Stimulated activated CD4-positive, alpha-beta T cell treated with anti-CD3 and anti-CD28 coated beads, Interleukin-4, amount 100 ng/mL, for 48 hours (primary cell): ENCODE results near the gene NAV3.

Experiments used
- DNase-seq, 2 donors: peaks; one replicate each; pipeline ENCODE4 v3.0.0-alpha.2; 2020; ENCODE audit warnings: low read depth in 2 of 2

Gene NAV3

DNA sequence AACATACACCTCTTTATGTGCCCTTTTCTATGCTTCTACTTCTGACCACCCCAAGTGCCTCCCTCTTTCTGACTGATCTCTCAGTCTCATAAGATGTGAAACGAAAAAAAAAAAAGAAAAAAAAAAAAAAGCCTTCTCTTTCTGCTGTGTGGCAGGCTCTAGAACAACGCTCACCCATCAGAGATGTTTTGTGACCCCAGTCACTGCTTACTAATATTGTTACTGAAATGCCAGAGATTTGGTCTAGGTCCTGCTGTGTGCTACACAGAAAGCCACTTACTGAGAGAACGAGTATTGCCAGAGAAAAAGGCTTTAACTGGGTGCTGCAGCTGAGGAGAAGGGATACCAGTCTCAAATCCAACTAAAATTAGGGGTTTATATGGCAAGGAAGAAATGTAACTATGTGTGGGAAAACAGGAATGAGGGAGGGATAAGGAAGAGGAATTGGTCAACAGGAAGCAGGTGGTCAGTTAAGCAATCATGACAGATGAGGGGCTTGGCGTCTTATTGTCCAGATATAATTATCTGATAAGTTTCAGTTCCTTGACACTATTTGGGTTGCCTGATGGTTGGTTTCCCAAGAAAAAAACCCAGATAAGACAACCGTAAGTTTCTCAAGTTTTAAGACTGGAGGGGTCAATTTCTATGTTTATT is 149.0 kb downstream of the NAV3 start:
- no peak for DNase-seq

- no peak for DNase-seq
These were observed 150.1 kb downstream of the NAV3 start for GRCh38 chr12:77980782-77981181.

- DNase-seq, result no peak
These were observed 153.2 kb downstream of the NAV3 start for GRCh38 chr12:77983859-77984258.

GRCh38 chr12:77992760-77993159 is 162.1 kb downstream of the NAV3 start:
- no peak for DNase-seq

DNA sequence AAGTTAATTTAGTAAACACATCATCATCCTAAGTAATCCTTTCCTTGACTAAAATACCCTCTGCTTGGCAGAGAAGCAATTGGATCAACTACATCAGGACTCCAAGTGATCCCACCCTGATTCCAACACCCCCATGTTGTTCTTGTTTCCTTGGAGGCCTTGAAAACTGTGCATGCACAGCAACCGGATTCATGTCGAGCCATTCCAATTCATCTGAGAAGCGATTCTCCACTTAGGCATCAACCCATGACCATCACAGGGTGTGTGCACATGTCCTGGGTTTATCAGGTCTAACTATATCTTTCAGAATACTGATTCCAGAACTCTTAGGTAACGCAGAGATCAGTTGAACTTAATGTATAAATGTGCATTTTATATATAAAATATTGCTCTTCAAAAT is 163.0 kb downstream of the NAV3 start:
- DNase-seq, result no peak

DNA sequence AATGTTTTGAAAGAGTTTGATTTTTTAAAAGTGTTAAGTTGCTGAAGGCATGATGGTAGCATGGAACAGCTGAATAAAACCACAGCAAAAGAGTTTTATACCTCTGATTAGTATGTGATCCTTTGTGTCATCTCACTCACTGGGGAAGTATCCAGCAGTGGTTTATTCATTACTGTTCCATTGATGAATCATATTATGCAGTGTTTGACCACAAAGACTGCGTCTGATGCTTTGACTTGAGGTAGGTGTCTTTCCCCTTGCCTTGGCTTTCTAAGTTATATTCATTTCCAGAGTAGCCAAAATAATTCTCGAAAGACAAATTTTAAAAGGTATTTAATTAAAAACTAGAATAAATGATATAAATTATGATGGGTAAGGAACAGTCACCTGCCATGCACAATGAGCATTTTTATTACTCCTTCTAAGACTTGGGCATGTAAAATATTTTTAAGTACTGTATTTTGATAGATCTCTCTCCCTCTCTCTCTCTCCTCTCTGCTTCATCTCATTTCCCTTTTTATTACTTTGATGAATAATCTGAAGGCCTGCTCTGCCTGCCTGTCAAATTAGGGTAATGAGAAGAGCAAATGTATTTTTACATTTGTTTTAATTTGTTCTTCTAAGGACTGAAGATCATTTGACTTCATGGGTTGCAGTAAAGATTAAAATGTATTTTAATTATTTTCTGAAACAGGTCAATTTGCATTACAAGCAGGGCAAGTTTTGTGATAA is 164.9 kb downstream of the NAV3 start:
- no peak for DNase-seq

GRCh38 chr12:77996670-77997069 is 166.0 kb downstream of the NAV3 start:
- no peak for DNase-seq

DNA sequence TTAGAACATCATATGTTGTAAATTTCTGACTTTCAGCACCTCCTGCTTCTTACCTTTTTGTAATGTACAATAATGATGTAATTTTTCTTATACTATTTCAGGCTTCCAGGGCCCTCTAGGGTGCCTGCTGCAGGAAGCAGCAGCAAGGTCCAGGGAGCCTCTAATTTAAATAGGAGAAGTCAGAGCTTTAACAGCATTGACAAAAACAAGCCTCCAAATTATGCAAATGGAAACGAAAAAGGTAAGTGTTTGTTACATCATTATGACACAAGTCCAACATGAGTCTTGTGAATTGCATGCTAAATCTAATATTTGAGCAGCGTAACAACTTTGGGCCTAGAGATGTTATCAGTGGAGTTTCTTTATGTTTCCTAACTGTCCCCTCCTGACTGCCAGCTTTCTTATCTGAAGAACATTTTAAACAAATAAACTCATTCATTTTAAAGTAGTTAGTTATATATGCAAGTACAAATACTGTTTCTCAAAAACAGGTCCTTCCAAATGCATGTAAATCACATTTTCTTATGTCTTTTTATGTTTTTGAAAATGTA is 167.6 kb downstream of the NAV3 start:
- DNase-seq, result no peak

DNA sequence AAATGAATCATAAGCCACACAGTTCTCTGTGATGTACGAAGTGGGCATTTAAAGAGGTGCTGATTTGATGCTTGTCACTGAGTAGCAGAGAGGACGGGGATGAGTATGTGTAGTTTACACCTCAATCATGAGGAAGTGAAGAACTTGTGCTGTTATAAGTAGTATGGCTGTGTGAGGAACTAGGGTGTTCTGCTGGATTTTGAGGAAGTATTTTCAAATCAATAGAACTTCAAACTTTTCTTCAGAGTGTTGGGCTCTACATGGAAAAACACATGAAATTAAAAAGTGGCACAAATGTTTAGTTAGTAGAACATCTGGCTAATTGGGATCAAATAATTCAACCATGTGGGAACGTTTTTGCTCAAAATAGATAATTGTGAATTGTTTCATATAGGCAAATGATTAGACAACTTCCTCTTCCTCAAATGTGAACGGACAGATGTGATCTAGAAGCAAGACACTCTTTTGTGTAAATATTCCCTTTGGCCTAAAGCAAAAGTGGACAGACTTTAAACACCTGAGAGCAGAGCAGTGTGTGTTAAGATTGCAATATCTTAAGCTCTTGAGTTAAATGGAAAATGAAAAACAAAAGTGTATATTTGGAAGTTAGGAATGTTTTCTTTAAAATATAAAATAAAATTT is 168.5 kb downstream of the NAV3 start:
- no peak for DNase-seq

- DNase-seq, result no peak
These were observed 172.2 kb downstream of the NAV3 start for GRCh38 chr12:78002878-78003277.

DNA sequence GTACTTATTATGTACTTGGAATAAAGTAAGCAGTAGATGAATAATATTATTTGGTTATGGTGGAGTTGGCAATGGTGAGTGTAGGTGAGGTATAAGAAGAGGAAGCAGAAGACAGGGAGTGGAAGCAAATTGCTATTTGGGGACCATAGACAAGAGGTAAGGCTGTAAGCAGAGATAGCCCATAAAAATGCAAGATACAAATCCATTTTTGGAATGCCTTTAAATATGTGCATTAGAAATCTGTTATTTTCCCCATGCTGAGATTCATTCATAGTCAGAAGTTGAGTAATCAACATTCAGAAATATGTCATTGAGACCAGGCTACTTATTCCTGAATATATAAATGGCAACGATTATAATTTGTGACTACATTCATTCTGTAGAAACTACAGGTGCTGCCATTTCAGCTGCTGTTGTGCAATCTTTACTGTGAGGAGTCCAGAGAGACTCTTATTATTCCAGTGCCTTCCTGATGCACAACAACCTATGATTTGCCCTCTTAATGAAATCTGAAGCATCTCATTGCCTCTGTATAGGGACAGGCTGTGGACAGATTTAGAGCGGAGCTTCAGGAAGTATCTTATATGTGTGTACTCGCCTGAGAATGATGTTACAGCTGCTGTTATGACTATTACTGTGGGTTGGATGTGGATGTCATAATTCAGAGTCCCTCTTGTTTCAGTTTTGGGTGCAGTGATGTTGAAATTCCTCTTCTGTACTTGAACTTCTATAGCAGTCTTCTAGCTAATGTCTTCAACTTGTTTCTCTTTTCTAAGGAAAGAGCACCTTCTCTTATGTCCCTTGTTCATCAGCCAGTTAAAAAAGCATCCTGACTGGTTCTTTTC is 173.8 kb downstream of the NAV3 start:
- DNase-seq, result no peak

- DNase-seq, result no peak
These were observed 174.4 kb downstream of the NAV3 start for GRCh38 chr12:78005094-78005492.

- DNase-seq, result no peak
These were observed 176.5 kb downstream of the NAV3 start for GRCh38 chr12:78007173-78007572.

GRCh38 chr12:78009031-78009430 is 178.3 kb downstream of the NAV3 start:
- DNase-seq, result no peak

DNA sequence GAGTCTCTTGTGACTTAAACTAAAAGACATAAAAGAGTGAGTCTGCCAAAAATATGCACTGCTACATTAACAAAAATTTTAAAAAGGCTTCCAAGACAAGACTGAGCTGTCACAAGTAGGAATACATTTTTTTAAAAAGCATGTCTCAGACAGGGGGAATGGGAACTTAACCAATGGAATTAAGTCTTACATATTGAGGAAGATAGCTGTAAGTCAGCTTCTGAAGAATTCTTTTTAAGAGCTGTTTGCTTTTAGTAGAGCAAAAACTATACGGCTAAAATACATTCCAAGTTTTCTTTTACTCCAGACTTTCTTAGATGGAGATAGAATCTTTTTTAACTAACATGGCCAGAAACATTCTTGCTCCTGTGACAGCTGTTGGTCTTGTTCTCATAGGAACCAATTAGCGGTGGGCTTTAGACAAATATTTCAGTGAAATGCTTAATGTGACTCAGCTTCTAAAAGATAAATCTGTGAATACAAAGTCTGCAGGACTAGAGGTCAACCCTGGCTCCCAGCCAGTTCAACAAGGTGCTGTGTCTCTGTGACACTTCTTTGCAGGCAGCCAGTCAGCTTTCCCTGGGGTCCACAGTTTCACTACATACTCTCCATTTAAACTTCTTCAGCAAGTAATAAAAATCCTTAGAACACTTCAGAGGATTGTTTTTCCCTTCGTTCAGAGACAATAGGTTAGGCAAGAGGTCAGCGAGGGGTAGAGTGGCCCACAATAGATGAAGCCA is 187.6 kb downstream of the NAV3 start:
- DNase-seq, result no peak

DNA sequence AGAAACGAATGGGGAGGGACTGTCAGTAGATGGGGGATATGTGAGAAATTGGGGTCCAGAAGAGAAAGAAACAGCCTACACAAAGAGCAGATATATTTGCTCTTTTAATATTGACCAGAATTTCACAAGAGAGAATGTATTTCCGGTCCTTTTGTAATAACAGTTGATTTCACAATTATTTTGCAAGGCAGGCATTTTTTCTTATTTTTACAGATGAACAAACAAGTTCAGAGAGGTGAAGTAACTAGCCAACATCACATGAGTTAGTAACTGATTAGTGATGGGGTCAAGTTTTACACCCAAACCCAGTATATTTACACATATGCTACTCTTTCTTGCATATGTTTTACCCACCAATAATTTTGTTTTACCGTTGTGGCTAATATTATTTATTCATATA is 188.2 kb downstream of the NAV3 start:
- no peak for DNase-seq

DNA sequence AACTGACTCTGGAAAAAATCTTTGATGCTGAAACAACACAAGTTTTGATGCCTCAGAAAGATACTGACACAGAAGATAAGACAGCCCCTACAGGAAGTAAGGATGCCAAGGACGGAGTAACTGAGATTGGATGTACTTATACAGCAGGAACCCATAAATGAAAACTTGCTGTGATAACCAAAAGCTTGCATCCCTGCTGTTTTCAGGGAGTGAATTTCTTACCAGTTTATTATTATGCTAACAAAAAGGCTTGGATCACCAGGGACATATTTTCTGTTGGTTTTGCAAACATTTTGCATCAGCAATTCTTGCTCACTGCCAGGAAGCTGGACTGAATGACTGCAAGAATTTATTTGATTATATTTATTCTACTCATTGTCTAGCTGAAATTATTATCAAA is 197.7 kb downstream of the NAV3 start:
- DNase-seq, result no peak

DNA sequence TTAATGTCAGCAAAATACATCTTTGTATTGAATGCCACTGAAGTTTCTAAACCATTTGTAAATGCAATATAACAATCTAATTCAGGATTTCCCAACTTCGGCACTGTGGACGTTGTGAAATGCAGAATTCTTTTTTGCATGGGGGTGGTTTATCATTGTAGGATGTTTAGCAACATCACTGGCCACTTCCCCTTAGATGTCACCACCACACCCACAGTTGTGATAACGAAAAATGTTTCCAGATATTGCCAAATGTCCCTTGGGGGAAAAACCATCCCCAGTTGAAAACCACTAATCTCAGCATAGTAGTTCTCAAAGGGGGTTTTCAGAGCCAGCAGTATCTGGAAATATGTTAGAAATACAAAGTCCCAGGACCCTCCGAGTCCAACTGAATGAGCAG is 203.3 kb downstream of the NAV3 start:
- no peak for DNase-seq

GRCh38 chr12:78035901-78036606 is 205.4 kb downstream of the NAV3 start:
- DNase-seq, result no peak

DNA sequence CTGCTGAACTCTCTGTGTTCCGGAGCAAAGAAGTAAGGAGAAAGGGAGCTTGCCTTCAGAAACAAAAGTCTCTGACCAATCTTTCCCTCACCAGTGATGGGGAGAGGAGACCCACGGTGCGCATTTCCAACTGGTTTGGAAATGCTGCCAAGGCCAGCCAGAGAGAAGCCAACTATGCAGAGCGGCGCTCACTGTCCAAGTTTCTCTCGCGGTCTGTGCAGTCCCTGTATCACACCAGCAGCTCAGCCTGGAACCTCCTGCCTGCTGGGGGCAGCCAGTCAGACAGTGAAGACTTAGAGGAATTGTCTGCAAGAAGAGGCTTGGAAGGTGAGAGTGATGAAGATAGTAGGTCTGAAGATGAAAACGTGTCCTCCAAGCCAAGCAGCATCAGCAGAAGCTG is 206.2 kb downstream of the NAV3 start:
- no peak for DNase-seq

DNA sequence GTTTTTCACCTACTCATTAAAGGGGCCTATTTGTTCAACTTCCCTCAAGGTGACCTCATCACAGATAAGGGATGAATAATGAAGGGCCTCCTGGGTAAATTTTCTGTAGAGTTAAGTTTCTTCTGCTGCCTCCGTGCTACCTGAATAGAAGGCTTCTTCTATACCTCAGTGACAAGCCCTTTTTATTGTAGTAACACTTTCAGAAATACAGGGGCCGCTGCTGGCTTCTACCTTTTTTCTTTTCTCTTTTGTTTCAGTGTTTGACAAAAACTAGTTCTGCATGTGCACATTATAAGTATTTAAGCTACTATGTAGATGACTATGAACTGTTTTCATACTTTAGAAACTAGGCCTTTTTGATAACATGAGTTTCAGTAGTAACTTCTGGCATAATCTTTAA is 207.0 kb downstream of the NAV3 start:
- no peak for DNase-seq
